ENCODE data around the gene CEACAM7.

CEACAM7 gene

GRCh38 chr19:41707502-41707812 lies 19.4 kb upstream of the CEACAM7 start:
- Histone ChIP-seq H3K4me1 (ENCODE audit: insufficient read depth, low read length) (no peaks in the 10 kb centered on the region), H3K9me3 (ENCODE audit: low read length) (no peaks in the 10 kb centered on the region), H2AFZ (ENCODE audit: low read depth, low read length) (no peak overlapping the region), H3K4me3 (ENCODE audit: low read length) (no peak overlapping the region), H3K27me3 (ENCODE audit: insufficient read depth, low read length) (peaks cover 46% of the 10 kb centered on the region), H3K36me3 (ENCODE audit: insufficient read depth, low read length) (no peaks in the 10 kb centered on the region)

- Histone ChIP-seq H3K4me3 (ENCODE audit: low read length) (no peak overlapping the region), H3K9me3 (ENCODE audit: low read length) (no peaks in the 10 kb centered on the region), H3K27me3 (ENCODE audit: insufficient read depth, low read length) (peaks cover 41% of the 10 kb centered on the region), H3K36me3 (ENCODE audit: insufficient read depth, low read length) (no peaks in the 10 kb centered on the region), H2AFZ (ENCODE audit: low read depth, low read length) (no peak overlapping the region), H3K4me1 (ENCODE audit: insufficient read depth, low read length) (no peaks in the 10 kb centered on the region)
These were observed 18.9 kb upstream of the CEACAM7 start for GRCh38 chr19:41706741-41707501.

GRCh38 chr19:41705393-41706174 lies 17.5 kb upstream of the CEACAM7 start:
- Histone ChIP-seq H3K27me3 (ENCODE audit: insufficient read depth, low read length) (peaks cover 30% of the 10 kb centered on the region), H2AFZ (ENCODE audit: low read depth, low read length) (no peak overlapping the region), H3K9me3 (ENCODE audit: low read length) (no peaks in the 10 kb centered on the region), H3K36me3 (ENCODE audit: insufficient read depth, low read length) (no peaks in the 10 kb centered on the region), H3K4me1 (ENCODE audit: insufficient read depth, low read length) (no peaks in the 10 kb centered on the region), H3K4me3 (ENCODE audit: low read length) (no peak overlapping the region)

- H3K27me3 ChIP-seq (ENCODE audit: insufficient read depth, low read length), result peaks cover 30% of the 10 kb centered on the region
- H3K36me3 ChIP-seq (ENCODE audit: insufficient read depth, low read length), result no peaks in the 10 kb centered on the region
- no peaks in the 10 kb centered on the region for H3K9me3 ChIP-seq (ENCODE audit: low read length)
- H3K4me3 ChIP-seq (ENCODE audit: low read length), result no peak overlapping the region
- no peak overlapping the region for H2AFZ ChIP-seq (ENCODE audit: low read depth, low read length)
- no peaks in the 10 kb centered on the region for H3K4me1 ChIP-seq (ENCODE audit: insufficient read depth, low read length)
These were observed 15.7 kb upstream of the CEACAM7 start for GRCh38 chr19:41703602-41704293.

GRCh38 chr19:41702171-41702651 lies 14.1 kb upstream of the CEACAM7 start:
- H3K4me1 ChIP-seq (ENCODE audit: insufficient read depth, low read length), result no peaks in the 10 kb centered on the region

GRCh38 chr19:41701401-41702075 lies 13.5 kb upstream of the CEACAM7 start:
- H3K9me3 ChIP-seq (ENCODE audit: low read length), result no peaks in the 10 kb centered on the region
- H2AFZ ChIP-seq (ENCODE audit: low read depth, low read length), result no peak overlapping the region
- no peaks in the 10 kb centered on the region for H3K36me3 ChIP-seq (ENCODE audit: insufficient read depth, low read length)
- H3K27me3 ChIP-seq (ENCODE audit: insufficient read depth, low read length), result peaks cover 25% of the 10 kb centered on the region
- H3K4me3 ChIP-seq (ENCODE audit: low read length), result no peak overlapping the region
- no peaks in the 10 kb centered on the region for H3K4me1 ChIP-seq (ENCODE audit: insufficient read depth, low read length)

More at GRCh38 chr19:41702171-41702651, 14.1 kb upstream of the CEACAM7 start:
- Histone ChIP-seq H2AFZ (ENCODE audit: low read depth, low read length) (no peak overlapping the region), H3K27me3 (ENCODE audit: insufficient read depth, low read length) (peaks cover 28% of the 10 kb centered on the region), H3K4me3 (ENCODE audit: low read length) (no peak overlapping the region), H3K36me3 (ENCODE audit: insufficient read depth, low read length) (no peaks in the 10 kb centered on the region), H3K9me3 (ENCODE audit: low read length) (no peaks in the 10 kb centered on the region)

GRCh38 chr19:41700381-41701195 lies 12.5 kb upstream of the CEACAM7 start:
- Histone ChIP-seq H2AFZ (ENCODE audit: low read depth, low read length) (no peak overlapping the region), H3K36me3 (ENCODE audit: insufficient read depth, low read length) (no peaks in the 10 kb centered on the region), H3K9me3 (ENCODE audit: low read length) (no peaks in the 10 kb centered on the region), H3K4me1 (ENCODE audit: insufficient read depth, low read length) (no peaks in the 10 kb centered on the region), H3K4me3 (ENCODE audit: low read length) (no peak overlapping the region), H3K27me3 (ENCODE audit: insufficient read depth, low read length) (peaks cover 15% of the 10 kb centered on the region)

GRCh38 chr19:41699968-41700323 lies 11.9 kb upstream of the CEACAM7 start:
- Histone ChIP-seq H3K4me3 (ENCODE audit: low read length) (no peak overlapping the region), H2AFZ (ENCODE audit: low read depth, low read length) (no peak overlapping the region), H3K4me1 (ENCODE audit: insufficient read depth, low read length) (no peaks in the 10 kb centered on the region), H3K27me3 (ENCODE audit: insufficient read depth, low read length) (peaks cover 10% of the 10 kb centered on the region), H3K9me3 (ENCODE audit: low read length) (no peaks in the 10 kb centered on the region), H3K36me3 (ENCODE audit: insufficient read depth, low read length) (no peaks in the 10 kb centered on the region)

GRCh38 chr19:41699231-41699967 lies 11.3 kb upstream of the CEACAM7 start:
- Histone ChIP-seq H3K4me3 (ENCODE audit: low read length) (no peak overlapping the region), H3K36me3 (ENCODE audit: insufficient read depth, low read length) (no peaks in the 10 kb centered on the region)

GRCh38 chr19:41698746-41699230 lies 10.7 kb upstream of the CEACAM7 start:
- Histone ChIP-seq H3K4me1 (ENCODE audit: insufficient read depth, low read length) (no peaks in the 10 kb centered on the region), H3K27me3 (ENCODE audit: insufficient read depth, low read length) (peaks cover 1% of the 10 kb centered on the region), H3K9me3 (ENCODE audit: low read length) (no peaks in the 10 kb centered on the region), H3K36me3 (ENCODE audit: insufficient read depth, low read length) (no peaks in the 10 kb centered on the region), H2AFZ (ENCODE audit: low read depth, low read length) (no peak overlapping the region), H3K4me3 (ENCODE audit: low read length) (no peak overlapping the region)

More at GRCh38 chr19:41699231-41699967, 11.3 kb upstream of the CEACAM7 start:
- Histone ChIP-seq H3K4me1 (ENCODE audit: insufficient read depth, low read length) (no peaks in the 10 kb centered on the region), H2AFZ (ENCODE audit: low read depth, low read length) (no peak overlapping the region), H3K9me3 (ENCODE audit: low read length) (no peaks in the 10 kb centered on the region), H3K27me3 (ENCODE audit: insufficient read depth, low read length) (peaks cover 7% of the 10 kb centered on the region)

GRCh38 chr19:41697198-41697855 lies 9.3 kb upstream of the CEACAM7 start:
- no peaks in the 10 kb centered on the region for H3K36me3 ChIP-seq (ENCODE audit: insufficient read depth, low read length)
- no peak overlapping the region for H2AFZ ChIP-seq (ENCODE audit: low read depth, low read length)
- H3K4me3 ChIP-seq (ENCODE audit: low read length), result no peak overlapping the region
- no peaks in the 10 kb centered on the region for H3K27me3 ChIP-seq (ENCODE audit: insufficient read depth, low read length)
- no peaks in the 10 kb centered on the region for H3K9me3 ChIP-seq (ENCODE audit: low read length)
- no peaks in the 10 kb centered on the region for H3K4me1 ChIP-seq (ENCODE audit: insufficient read depth, low read length)
